GM21367 (cell line): Measurements from ENCODE around the gene SPRR2B.
"Not testable (repeated sequence)": the region's sequence is repeated elsewhere in the genome, so short reads cannot be mapped to it uniquely, and the experiment has no call there.

Experiments used
- ATAC-seq: cut with Tn5 transposase; IDR thresholded peaks from one replicate; pipeline ENCODE4 v1.9.1; 2021; ENCODE audit not compliant: unreplicated experiment

SPRR2B gene

DNA sequence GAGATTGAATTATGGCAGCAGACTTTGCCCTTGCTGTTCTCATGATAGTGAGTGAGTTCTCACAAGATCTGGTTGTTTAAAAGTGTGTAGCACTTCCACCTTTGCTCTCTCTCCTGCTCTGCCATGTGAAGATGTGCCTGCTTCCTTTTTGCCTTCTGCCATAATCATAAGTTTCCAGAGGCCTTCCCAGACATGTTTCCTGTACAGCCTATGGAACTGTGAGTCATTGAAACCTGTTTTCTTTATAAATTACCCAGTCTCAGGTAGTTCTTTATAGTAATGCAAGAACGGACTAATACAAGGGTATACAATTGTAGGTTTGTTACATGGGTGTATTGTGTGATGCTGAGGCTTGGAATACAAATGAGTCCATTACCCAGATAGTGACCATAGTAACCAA, 36.2 kb downstream of the SPRR2B start:
- ATAC-seq = no peak

GRCh38 chr1:153032677-153033308, 38.6 kb downstream of the SPRR2B start:
- ATAC-seq = no peak

- no peak for ATAC-seq
Observed at GRCh38 chr1:153032073-153032472, 39.3 kb downstream of the SPRR2B start.

DNA sequence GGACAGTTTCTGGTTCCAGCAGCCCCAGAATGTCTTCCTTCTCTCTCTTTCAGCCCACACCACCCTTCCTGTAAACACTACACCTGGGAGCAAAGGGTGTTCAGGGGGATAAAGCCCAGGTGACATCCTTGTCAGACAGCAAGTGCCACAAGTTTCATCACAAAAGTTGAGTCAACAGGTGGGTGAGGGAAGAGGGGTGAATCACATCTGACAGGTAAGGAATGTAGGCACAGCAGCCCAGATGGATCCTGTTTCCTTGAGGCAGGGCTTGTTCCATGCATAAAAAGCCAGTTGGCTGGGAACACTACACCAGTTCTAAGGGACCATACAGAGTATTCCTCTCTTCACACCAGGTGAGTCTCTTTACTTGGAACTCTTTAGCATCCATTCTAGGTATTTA, 40.5 kb downstream of the SPRR2B start, which contains the start of gene SPRR1B:
Gene SPRR1B, plus strand, starts transcription at position 309 of the 400 bp plus-strand sequence. CDS start 1,143 bp downstream, outside the sequence.
- no peak for ATAC-seq

- ATAC-seq = no peak
Observed at GRCh38 chr1:153028766-153029165, 42.6 kb downstream of the SPRR2B start.

DNA sequence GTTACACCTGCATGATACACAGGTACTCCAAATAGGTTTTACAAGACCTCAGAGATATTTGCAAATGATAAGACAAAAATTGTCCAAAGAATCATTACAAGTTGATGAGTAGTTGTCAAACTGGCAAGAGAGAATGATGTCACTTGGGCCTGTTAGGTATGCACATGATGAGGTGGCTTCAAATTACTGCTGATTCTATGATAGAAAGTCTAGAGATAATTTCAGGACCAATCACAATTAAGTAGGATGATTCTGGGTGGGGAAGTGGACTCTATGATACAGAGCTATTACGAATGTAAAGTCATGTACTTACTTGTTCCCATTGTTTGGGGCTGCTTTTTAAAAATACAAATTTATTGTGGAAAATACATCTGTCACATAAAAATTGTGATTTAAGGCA, 45.6 kb downstream of the SPRR2B start:
- ATAC-seq = no peak

DNA sequence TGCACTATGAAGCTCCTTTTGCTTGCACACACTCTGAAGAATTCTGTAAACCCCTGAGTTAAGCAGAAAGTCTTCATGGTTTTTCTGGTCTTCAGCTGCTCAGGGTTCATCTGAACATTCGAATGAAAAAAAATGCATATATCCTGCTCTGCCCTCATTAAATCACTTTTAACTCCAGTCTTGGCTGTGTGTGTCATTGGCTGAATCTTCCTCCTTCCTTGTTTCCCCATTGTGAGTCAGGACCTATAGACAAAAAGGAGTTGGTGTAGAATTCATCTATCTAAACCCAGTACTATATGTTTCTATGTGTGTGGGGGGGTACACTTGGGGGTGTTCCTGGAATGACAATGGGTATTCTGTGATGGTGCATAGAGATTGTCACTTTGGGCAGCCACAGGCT, 47.0 kb downstream of the SPRR2B start:
- no peak for ATAC-seq

DNA sequence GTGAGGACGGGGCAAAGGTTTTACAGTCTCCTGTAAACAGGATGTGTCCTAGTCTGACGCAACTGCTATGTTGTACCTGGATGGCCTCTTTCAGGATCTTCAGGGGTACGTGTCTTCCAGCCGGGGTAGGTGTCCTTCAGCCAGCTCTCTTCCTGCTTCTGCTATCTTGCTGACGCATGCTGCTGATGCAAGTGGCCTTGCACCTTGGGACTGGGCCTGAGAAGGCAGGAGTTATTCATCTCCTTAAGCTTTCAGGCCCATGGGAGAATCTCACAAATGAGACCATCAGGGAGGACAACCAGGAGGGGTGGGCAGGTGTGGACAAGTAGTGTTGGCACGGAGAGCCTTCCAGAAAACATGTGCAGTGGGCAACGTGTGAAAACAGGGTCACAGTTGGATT, 48.3 kb downstream of the SPRR2B start:
- no peak for ATAC-seq

- ATAC-seq = not testable (repeated sequence)
Observed at GRCh38 chr1:153022340-153022739, 49.1 kb downstream of the SPRR2B start.

- not testable (repeated sequence) for ATAC-seq
Observed at GRCh38 chr1:153021829-153022228, 49.6 kb downstream of the SPRR2B start.
